Left ventricle myocardium inferior (tissue), 1 donor: ENCODE measurements around the gene CYP4F22. TPM values are rescaled to one million over a fixed set of nuclear protein-coding genes. Genes with fewer than 3 reads are reported as not detected.

Source experiments
- DNase-seq: peaks from one replicate; pipeline ENCODE4 v3.0.0-alpha.2; 2020
- H3K27ac ChIP-seq: fragments of 200-600 bp; replicated peaks from 2 replicates; pipeline ENCODE4 v1.8.0; 2021
- H3K27me3 ChIP-seq: fragments of 200-600 bp; 2 replicates; pipeline ENCODE4 v1.8.0; 2021; ENCODE audit warnings: low read depth
- H3K36me3 ChIP-seq: fragments of 200-600 bp; 2 replicates; pipeline ENCODE4 v1.8.0; 2021
- H3K4me1 ChIP-seq: fragments of 200-600 bp; 2 replicates; pipeline ENCODE4 v1.8.0; 2021
- H3K4me3 ChIP-seq: fragments of 200-600 bp; 2 replicates; pipeline ENCODE4 v1.8.0; 2021; ENCODE audit warnings: mild to moderate bottlenecking, moderate library complexity
- H3K9me3 ChIP-seq: fragments of 200-600 bp; replicated peaks from 2 replicates; pipeline ENCODE4 v1.8.0; 2021
- intact Hi-C: fragments of 100-400 bp; cut with micrococcal nuclease; formaldehyde crosslinking; loops from one replicate; pipeline ENCODE4 v1.11.0; 2022
- total RNA-seq: library from RNA; stranded (reverse); fragmentation: NEBNext Ultra II Directional; extraction: Animal tissue kit (Norgen Biotek cat#: 25700); gene quantifications from one replicate; pipeline ENCODE4 v1.2.1, GENCODE V29; 2021
- TF ChIP-seq, protein P1 (sequence below): fragments of 200-600 bp; IDR thresholded peaks from 2 replicates; pipeline ENCODE4 v1.8.0; 2021; ENCODE audit warnings: antibody characterized with exemption, mild to moderate bottlenecking, borderline replicate concordance
- donor health status: DM: no; HTN: yes; CAD: no; lungs with severe emphysema.

CYP4F22 gene
- total RNA-seq, 1 donor from 2014 or later = not detected

DNA sequence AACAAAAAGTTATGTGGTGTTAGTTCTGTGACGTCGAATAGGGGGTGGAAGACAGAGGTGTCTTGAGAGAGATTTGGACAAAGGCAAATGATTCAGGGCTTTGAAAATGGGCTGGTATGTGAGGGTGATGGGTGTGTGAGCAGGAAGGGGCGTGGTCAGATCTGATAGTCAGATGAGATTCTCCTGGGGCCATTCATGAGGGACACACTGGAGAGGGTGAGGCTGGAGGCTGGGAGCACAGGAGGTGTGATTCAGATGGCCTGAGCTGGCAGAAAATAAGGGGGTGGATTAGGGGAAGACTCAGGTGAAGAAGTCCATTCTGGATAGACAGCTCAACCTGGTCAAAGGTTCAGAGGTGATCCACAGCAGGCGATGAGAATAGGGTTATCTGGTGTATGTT, 28.0 kb downstream of the CYP4F22 start:
- Histone ChIP-seq H3K36me3 (no peaks in the 10 kb centered on the region), H3K27ac (no peak overlapping the region), H3K4me3 (no peak overlapping the region), H3K4me1 (no peaks in the 10 kb centered on the region), H3K9me3 (peaks cover 16% of the 10 kb centered on the region), H3K27me3 (peaks cover 52% of the 10 kb centered on the region)
- no peak for DNase-seq
- TF ChIP-seq, protein P1, sequence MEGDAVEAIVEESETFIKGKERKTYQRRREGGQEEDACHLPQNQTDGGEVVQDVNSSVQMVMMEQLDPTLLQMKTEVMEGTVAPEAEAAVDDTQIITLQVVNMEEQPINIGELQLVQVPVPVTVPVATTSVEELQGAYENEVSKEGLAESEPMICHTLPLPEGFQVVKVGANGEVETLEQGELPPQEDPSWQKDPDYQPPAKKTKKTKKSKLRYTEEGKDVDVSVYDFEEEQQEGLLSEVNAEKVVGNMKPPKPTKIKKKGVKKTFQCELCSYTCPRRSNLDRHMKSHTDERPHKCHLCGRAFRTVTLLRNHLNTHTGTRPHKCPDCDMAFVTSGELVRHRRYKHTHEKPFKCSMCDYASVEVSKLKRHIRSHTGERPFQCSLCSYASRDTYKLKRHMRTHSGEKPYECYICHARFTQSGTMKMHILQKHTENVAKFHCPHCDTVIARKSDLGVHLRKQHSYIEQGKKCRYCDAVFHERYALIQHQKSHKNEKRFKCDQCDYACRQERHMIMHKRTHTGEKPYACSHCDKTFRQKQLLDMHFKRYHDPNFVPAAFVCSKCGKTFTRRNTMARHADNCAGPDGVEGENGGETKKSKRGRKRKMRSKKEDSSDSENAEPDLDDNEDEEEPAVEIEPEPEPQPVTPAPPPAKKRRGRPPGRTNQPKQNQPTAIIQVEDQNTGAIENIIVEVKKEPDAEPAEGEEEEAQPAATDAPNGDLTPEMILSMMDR = no peak
- intact Hi-C loops = no loop called here

DNA sequence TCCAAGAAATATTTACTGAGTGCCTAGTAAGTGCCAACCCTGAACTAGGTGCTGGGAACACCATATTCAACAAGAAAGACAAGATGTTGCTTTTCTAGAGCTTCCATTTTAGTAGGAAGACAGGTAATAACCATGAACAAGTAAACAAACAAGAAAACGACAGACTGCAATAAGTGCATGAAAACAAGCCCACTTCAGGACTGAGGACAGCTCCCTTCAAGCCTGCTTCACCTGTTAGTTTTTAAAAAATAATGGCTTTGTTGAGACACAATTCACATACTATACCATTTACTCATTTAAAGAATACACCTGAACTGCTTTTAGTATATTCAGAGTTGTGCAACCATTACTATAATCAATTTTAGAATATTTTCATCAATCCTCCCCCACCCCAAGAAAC, 30.4 kb downstream of the CYP4F22 start:
- TF ChIP-seq, protein P1 = no peak
- Histone ChIP-seq H3K9me3 (peaks cover 16% of the 10 kb centered on the region), H3K4me3 (no peak overlapping the region), H3K4me1 (no peaks in the 10 kb centered on the region), H3K36me3 (no peaks in the 10 kb centered on the region), H3K27me3 (peaks cover 60% of the 10 kb centered on the region), H3K27ac (no peak overlapping the region)
- intact Hi-C loops = no loop called here
- DNase-seq = no peak

DNA sequence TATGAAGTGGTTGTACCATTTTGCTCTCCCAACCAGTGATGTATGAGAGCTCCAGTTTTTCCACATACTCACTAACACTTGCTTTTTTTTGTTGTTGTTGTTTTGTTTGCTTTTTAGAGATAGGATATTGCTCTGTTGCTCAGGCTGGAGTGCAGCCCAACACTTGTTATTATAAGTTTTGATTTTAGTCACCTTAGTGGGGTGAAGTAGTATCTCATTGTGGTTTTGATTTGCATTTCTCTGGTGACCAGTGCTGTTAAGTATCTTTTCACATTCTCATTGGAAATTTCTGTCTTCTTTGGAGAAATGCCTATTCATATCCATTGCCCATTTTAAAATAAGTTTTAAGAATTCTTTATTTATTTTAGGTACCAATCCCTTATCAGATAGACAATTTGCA, 31.3 kb downstream of the CYP4F22 start:
- Histone ChIP-seq H3K9me3 (peaks cover 16% of the 10 kb centered on the region), H3K4me1 (no peaks in the 10 kb centered on the region), H3K4me3 (no peak overlapping the region), H3K36me3 (no peaks in the 10 kb centered on the region), H3K27me3 (peaks cover 60% of the 10 kb centered on the region), H3K27ac (no peak overlapping the region)
- DNase-seq = no peak
- intact Hi-C loops = no loop called here
- TF ChIP-seq, protein P1 = no peak

DNA sequence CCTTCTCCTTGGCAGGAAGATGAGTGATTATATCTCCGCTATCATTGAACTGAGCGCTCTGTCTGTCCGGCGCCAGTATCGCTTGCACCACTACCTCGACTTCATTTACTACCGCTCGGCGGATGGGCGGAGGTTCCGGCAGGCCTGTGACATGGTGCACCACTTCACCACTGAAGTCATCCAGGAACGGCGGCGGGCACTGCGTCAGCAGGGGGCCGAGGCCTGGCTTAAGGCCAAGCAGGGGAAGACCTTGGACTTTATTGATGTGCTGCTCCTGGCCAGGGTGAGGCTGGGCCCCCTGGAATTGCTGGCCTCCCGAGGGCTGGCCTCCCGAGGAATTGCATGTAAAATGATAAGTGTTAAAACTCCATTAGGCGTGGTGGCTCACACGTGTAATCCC, 32.1 kb downstream of the CYP4F22 start:
- DNase-seq = no peak
- Histone ChIP-seq H3K27ac (no peak overlapping the region), H3K4me1 (no peaks in the 10 kb centered on the region), H3K27me3 (peaks cover 52% of the 10 kb centered on the region), H3K4me3 (no peak overlapping the region), H3K9me3 (peaks cover 16% of the 10 kb centered on the region), H3K36me3 (no peaks in the 10 kb centered on the region)
- TF ChIP-seq, protein P1 = no peak
- intact Hi-C loops = no loop called here

DNA sequence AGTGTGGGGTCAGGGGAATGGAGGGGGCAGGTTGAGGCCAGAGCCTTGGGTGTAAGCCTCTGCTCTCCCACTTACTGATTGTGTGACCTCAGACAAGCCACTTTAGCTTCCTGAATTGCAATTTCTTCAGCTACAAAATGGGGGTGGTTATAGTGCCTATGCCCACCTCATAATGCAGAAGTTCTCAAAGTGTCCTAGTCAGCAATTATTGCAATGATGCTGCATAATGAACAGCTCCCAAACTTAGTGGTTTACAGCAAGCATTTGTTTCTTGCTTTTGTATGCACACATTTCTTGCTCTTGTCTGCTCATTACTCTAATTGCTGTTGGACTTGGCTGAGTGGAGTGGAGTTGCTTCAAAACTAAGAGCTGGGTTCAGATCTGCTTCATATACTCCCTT, 36.0 kb downstream of the CYP4F22 start:
- Histone ChIP-seq H3K27ac (no peak overlapping the region), H3K36me3 (no peaks in the 10 kb centered on the region), H3K4me1 (no peaks in the 10 kb centered on the region), H3K27me3 (peaks cover 52% of the 10 kb centered on the region), H3K4me3 (no peak overlapping the region), H3K9me3 (peaks cover 6% of the 10 kb centered on the region)
- TF ChIP-seq, protein P1 = no peak
- DNase-seq = no peak
- intact Hi-C loops = no loop called here

DNA sequence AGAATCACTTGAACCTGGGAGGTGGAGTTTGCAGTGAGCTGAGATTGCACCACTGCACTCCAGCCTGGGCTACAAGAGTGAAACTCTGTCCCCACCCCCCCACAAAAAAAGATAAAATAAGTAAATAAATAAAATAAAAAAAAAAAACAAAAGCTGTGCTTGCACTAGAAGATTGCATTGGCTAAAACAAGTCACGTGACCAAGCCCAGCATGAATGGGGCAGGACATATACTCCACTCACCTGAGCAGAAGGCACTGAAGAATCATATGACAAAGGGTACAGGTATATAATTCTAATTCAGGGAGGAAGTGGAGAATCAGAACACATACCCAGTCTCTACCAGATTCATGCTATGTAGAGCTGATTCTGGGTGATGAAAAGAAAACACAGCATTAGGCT, 36.6 kb downstream of the CYP4F22 start:
- H3K36me3 ChIP-seq = no peaks in the 10 kb centered on the region
- H3K27ac ChIP-seq = no peak overlapping the region
- intact Hi-C loops = no loop called here
- DNase-seq = no peak
- H3K4me3 ChIP-seq = no peak overlapping the region
- H3K4me1 ChIP-seq = no peaks in the 10 kb centered on the region
- peaks cover 59% of the 10 kb centered on the region for H3K27me3 ChIP-seq
- TF ChIP-seq, protein P1 = no peak
- no peaks in the 10 kb centered on the region for H3K9me3 ChIP-seq
